ENCODE data around the gene FXYD2. TPM values are rescaled to one million over a fixed set of nuclear protein-coding genes. Genes with fewer than 3 reads are reported as not detected.

Gene FXYD2
- total and polyA plus RNA-seq, 9 of the 15 experiments (the other 6 are each of a cell fraction or from before 2014, with no cell fraction given), result not detected

DNA sequence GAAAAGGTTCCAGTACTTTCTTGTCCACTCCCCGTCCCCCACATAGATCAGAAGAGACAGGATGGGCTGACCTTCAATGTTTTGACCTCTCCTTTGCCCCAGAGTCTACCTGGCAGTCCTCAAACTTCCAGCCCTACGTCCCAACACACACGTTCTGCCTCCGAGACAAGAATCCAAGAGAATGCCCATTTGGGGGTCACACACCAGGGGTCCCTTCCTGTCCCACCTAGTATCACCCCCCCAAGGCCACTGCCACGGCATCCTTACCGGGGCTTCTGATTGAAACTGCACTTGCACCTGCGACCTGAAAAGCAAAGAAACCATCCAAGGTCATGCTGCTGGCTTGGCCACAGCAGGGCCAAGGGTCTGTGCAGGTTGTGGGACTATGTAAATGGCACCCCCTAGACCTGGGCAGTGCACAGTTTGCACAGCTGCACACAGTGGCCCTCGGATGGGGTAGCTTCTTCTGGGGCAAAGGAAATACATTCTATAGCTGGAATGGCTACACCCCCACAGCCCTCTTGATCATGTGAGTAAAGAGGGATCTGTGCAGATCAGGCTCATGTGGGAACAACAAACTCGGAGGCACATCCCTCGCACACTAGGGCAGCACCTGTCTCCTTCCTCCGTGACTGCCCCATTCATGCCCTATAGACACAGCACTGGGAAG, 16.5 kb upstream of the FXYD2 start:
- Histone ChIP-seq H4K20me1 (replicated peaks; ENCODE audit: control insufficient read depth, insufficient read depth, low read length) (peaks cover 6% of the 10 kb centered on the region; the same call in 1 of the 2 replicates), H3K4me1 (replicated peaks in 1 of 2; ENCODE audit: control insufficient read depth in 2 of 2, insufficient read depth in 2 of 2, low read length in 2 of 2) (no peaks in the 10 kb centered on the region; a peak in 1 of 5 replicates), H3K9me1 (ENCODE audit: control insufficient read depth, insufficient read depth, low read length) (no peaks in the 10 kb centered on the region), H3K9me3 (replicated peaks; ENCODE audit: control insufficient read depth, insufficient read depth, low read depth, low read length) (no peaks in the 10 kb centered on the region), H3K27ac (ENCODE audit: extremely low read depth, low read depth, low read length) (no peak overlapping the region), H3K4me2 (ENCODE audit: insufficient read depth, low read length) (no peak overlapping the region), H3K36me3 (ENCODE audit: control insufficient read depth, insufficient read depth, low read length) (no peaks in the 10 kb centered on the region), H3K27me3 (ENCODE audit: control insufficient read depth in 2 of 2, insufficient read depth in 2 of 2, low read length in 2 of 2) (peaks cover 20 to 63% of the 10 kb centered on the region in 2 experiments; a peak in 4 of 5 replicates), H3K79me2 (ENCODE audit: control insufficient read depth, insufficient read depth, low read length) (no peaks in the 10 kb centered on the region), H2AFZ (ENCODE audit: low read depth, low read length) (no peak overlapping the region), H3K4me3 (no peak overlapping the region), H3K9ac (ENCODE audit: insufficient read depth in 1 of 2, low read depth in 2 of 2, low read length in 2 of 2) (no peak overlapping the region)
- in situ Hi-C loops (cut with MboI), result loop anchor here (10.0 kb wide), 1 partner anchor 104 kb away; no protein-coding TSS in a partner anchor
- TF ChIP-seq CBFA2T3 (IDR thresholded peaks at IDR 0.05), result no peak
- no peak for TF ChIP-seq HMG20B (CRISPR knock-in tag; IDR thresholded peaks at IDR 0.05)
- no peak for TF ChIP-seq TCF7 (IDR thresholded peaks at IDR 0.05; ENCODE audit: borderline replicate concordance)
- TF ChIP-seq ZNF830 (CRISPR knock-in tag; IDR thresholded peaks at IDR 0.05), result no peak
- TF ChIP-seq, protein P1, sequence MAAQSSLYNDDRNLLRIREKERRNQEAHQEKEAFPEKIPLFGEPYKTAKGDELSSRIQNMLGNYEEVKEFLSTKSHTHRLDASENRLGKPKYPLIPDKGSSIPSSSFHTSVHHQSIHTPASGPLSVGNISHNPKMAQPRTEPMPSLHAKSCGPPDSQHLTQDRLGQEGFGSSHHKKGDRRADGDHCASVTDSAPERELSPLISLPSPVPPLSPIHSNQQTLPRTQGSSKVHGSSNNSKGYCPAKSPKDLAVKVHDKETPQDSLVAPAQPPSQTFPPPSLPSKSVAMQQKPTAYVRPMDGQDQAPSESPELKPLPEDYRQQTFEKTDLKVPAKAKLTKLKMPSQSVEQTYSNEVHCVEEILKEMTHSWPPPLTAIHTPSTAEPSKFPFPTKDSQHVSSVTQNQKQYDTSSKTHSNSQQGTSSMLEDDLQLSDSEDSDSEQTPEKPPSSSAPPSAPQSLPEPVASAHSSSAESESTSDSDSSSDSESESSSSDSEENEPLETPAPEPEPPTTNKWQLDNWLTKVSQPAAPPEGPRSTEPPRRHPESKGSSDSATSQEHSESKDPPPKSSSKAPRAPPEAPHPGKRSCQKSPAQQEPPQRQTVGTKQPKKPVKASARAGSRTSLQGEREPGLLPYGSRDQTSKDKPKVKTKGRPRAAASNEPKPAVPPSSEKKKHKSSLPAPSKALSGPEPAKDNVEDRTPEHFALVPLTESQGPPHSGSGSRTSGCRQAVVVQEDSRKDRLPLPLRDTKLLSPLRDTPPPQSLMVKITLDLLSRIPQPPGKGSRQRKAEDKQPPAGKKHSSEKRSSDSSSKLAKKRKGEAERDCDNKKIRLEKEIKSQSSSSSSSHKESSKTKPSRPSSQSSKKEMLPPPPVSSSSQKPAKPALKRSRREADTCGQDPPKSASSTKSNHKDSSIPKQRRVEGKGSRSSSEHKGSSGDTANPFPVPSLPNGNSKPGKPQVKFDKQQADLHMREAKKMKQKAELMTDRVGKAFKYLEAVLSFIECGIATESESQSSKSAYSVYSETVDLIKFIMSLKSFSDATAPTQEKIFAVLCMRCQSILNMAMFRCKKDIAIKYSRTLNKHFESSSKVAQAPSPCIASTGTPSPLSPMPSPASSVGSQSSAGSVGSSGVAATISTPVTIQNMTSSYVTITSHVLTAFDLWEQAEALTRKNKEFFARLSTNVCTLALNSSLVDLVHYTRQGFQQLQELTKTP (IDR thresholded peaks at IDR 0.05; ENCODE audit: low read depth in 1 of 2, partially characterized antibody in 2 of 2), result no peak
- TF ChIP-seq HNRNPUL1 (IDR thresholded peaks at IDR 0.05; ENCODE audit: low read length), result no peak
- TF ChIP-seq PRMT5 (CRISPR knock-in tag; IDR thresholded peaks at IDR 0.05), result no peak
- TF ChIP-seq CHD1 (IDR thresholded peaks at IDR 0.05; ENCODE audit: low read length), result no peak
- TF ChIP-seq NBN (IDR thresholded peaks at IDR 0.05; ENCODE audit: low read depth), result no peak
- FAIRE-seq, result no peak
- no TSS peak for BruUV-seq (replicated peaks)
- POLR2A ChIA-PET, result interaction anchor here (0.6 to 1.0 kb wide), 2 partner anchors 220 to 230 kb away, joined by 3 read pairs; no protein-coding TSS in a partner anchor
- no peak for DNase-seq (ENCODE audit: extremely low read depth in 1 of 4, low spot score in 3 of 4)
- CTCF ChIA-PET (ENCODE audit: low intra/inter-chr PET ratio), result no interaction called here
- WGBS (ENCODE audit: insufficient coverage, low coverage, missing lambda C conversion rate), result 3% methylated on average over 11 of the region's 11 CpGs
- no peak for ATAC-seq
- intact Hi-C loops (cut with micrococcal nuclease), result no loop called here
